GM10847 (cell line): ENCODE measurements around the gene PCSK5.

ENCODE experiments used
- POLR2A ChIP-seq: IDR thresholded peaks from 2 replicates; pipeline ENCODE4 v1.6.1; 2011; ENCODE audit not compliant: insufficient read length; ENCODE audit errors: extremely low read depth

The PCSK5 gene

DNA sequence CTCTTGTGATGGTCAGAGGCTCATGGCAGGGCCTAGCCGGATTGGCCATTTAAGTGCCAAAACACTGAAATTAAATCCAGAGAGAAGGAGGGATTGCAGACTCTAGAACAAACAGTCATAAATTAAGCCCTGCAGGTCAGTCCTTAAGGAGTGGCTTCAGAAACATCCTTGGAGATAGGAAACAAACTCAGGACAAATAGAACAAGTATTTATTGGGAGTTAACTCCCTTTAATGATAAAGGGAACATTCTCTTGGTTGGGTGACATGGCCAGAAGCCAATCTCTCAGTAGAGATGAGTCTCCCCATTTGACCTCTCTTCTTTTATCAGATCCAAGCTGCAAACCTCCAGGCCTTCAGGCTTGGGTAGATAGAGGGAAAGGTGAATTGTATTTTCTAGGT is 17.4 kb downstream of the PCSK5 start:
- TF ChIP-seq POLR2A: no peak

DNA sequence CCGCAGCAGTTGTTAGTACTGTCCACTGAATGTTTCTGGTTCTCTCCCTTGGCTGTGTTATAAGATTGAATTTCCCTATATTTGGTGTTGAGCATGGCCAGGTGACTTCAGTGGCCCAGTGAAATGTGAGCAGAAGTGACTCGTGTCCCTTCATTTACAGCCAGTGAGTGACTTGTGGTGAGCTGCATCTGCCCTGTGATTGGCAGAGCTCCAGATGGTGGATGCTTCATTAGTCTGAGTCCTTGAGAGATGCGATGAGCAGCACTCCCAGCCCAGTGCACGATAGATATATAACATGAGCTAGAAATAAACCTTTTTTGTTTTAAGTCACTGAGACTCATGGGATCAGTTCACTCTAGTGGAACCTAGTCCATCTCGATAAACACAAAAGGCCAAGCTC is 19.3 kb downstream of the PCSK5 start:
- no peak for TF ChIP-seq POLR2A

DNA sequence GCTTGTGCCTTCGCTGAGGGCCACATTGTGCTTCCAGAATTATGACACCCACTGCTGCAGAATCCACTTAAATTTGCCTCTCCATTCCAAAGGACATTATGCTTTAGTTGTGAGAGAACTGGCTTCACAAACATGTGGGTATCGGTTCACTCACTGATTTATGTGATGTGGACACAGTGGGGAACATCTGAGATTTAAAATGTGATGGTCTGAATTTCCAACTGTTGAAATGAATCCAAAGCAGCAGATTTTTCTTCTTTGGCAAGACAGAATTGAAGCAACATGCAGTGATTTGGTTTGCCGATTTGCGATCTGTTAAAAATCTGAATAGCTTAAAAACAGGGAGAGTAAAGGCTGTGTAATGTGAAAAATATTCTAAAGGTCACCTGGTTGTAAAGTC is 20.3 kb downstream of the PCSK5 start:
- no peak for TF ChIP-seq POLR2A

GRCh38 chr9:75911390-75911789 is 20.9 kb downstream of the PCSK5 start:
- no peak for TF ChIP-seq POLR2A

- TF ChIP-seq POLR2A: no peak
These were observed 22.5 kb downstream of the PCSK5 start for GRCh38 chr9:75912951-75913350.

- TF ChIP-seq POLR2A: no peak
These were observed 23.5 kb downstream of the PCSK5 start for GRCh38 chr9:75914002-75914401.

- TF ChIP-seq POLR2A: no peak
These were observed 24.5 kb downstream of the PCSK5 start for GRCh38 chr9:75914883-75915452.

DNA sequence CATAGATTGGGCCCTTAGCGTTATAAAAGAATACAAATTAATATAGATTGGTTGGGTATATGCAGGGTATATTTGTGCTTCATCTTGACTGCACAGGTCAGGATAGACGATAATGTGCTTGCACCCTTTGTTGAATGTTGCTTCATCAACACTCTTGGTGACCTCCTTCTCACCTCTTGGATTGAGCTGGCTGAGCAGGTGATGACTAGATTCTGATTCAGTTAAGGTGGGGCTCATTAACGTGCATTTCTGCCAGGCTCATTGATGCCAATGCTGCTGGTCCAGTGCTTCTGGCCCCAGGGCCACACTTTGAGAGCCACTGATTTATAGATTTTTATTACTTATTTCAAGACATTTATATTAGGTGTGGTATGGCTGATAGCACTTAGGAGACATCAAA is 27.7 kb downstream of the PCSK5 start:
- no peak for TF ChIP-seq POLR2A

- TF ChIP-seq POLR2A: no peak
These were observed 28.4 kb downstream of the PCSK5 start for GRCh38 chr9:75918909-75919308.

- TF ChIP-seq POLR2A: no peak
These were observed 31.1 kb downstream of the PCSK5 start for GRCh38 chr9:75921391-75922127.

DNA sequence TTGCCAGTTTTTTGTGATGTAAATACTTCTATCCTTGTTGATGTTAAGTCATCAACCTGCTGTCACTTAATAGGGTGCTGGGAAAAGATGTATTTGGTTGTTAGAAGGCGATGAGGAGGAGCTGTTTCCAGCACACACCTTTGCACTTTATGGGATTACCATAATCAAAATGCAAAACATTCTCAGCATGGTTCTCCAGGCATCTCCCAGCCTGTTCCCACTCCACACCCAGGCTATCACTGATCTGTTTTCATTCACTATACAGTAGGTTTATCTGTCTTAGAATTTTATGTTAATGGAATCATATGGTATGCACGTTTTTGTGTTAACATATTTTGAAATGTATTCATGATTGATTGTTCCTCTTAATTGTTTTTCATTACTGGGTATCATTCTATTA is 35.9 kb downstream of the PCSK5 start:
- no peak for TF ChIP-seq POLR2A

DNA sequence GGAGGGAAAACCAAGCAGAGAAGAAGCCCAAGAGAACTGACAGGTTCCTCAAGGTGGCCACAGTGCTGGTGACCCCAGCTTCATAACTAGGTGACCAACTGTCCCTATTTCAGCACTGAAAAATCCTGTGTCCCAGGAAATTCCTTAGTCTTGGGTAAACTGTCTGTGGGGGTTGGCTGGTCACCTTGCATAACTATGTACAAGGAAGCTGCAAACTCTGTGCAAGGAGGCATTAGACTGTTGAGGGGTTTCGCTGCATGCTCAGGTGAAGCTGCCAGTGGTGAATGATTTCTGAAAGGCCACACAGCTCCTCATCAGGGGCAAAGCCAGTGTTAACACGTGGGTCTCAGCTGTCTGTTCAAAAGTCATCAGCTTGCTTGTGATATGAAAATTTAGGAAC is 36.9 kb downstream of the PCSK5 start:
- TF ChIP-seq POLR2A: no peak

DNA sequence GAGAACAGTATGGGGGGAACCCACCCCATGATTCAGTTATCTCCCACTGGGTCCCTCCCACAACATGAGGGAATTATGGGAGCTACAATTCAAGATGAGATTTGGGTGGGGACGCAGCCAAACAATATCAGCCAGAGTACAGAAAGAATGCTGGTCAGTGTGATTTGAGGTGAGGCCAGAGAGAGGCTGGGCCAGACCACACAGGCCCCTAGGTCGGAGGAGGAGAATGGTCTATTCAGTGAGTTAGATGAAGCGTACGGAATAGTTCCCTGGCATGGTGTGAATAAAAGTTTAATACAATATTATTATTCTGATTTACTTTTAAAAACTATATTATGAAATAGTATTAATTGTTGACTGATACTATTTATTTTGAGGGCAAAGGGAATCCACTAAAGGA is 39.7 kb downstream of the PCSK5 start:
- no peak for TF ChIP-seq POLR2A

GRCh38 chr9:75930730-75931321 is 40.4 kb downstream of the PCSK5 start:
- TF ChIP-seq POLR2A: no peak

DNA sequence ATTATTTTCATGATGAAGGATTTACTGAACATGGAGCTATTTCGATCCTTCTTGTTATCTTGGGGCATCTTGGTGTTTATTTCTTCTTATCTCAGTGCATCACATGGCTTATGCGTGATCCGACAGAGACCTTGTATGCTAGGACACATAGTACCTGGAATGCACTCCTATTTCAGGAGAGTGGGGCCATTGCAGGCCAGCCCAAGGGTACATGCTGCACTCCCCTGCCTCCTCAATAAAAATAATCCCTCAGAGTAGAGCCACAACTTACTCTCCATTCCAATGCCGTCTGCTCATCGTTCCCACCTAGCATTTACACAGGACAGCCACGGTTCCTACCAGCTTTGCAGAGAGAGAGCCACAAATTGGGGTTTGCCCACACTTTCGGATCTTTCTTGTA is 43.5 kb downstream of the PCSK5 start:
- TF ChIP-seq POLR2A: no peak

DNA sequence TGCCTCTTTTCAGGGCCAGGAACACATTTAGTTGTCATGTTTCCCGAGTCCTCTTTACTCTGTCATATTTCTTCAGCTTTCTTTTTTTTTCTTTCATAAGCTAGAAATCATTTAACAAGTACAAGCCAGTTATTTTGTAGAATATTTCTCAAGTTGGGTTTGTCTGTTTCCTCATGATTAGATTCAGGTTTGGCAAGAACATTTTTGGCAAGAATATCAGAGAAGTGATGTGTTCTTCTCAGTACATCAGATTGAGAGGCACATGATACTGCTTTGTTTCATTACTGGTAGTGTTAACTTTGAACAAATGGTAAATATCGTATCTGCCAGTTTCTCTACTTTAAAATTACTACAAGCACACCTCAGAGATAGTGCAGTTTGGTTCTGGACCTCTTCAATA is 45.1 kb downstream of the PCSK5 start:
- TF ChIP-seq POLR2A: no peak

DNA sequence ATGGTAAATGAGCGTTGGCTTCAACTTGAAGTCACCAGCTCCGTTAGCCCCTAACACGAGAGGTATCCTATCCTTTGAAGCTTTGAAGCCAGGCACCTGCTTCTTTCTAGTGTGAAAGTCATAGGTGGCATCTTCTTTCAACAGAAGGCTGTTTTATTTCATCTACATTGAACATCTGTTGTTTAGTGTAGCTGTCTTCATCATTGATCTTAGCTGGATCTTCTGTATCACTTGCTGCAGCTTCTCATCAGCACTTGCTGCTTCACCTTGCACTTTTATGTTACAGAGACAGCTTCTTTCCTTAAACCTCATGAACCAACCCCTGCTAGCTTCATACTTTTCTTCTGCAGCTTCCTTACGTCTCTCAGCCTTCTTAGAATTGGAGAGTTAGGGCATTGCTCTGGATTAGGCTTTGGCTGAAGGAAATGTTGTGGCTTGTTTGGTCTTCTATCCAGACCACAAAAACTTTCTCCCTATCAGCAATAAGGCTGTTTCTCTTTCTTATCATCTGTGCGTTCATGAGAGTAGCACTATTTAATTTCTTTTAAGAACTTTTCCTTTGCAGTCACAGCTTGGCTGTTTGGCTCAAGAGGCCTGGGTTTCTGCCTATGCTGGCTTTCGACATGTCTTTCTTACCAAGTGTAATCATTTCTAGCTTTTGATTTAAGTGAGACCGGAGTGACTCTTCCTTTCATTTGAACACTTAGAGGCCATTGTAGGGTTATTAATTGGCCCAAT is 47.2 kb downstream of the PCSK5 start:
- TF ChIP-seq POLR2A: no peak

GRCh38 chr9:75938946-75939345 is 48.5 kb downstream of the PCSK5 start:
- TF ChIP-seq POLR2A: no peak
